A673 (cell line): ENCODE measurements around the gene CDK4. TPM values are rescaled to one million over a fixed set of nuclear protein-coding genes. Genes with fewer than 3 reads are reported as not detected.

Source experiments
- BruUV-seq: library from RNA; stranded (reverse); fragments of 400-500 nt; replicated peaks from 2 replicates; lab custom pipeline; 2021; lab: Mats Ljungman, UMichigan
- CTCF ChIA-PET: fragments of 300-600 bp; sonication (Branson Sonifier 250); formaldehyde crosslinking; loops from one replicate; lab custom pipeline; 2022; ENCODE audit warnings: antibody characterized with exemption; lab: Charles Lee
- POLR2A ChIA-PET: fragments of 300-600 bp; sonication (Branson Sonifier 250); formaldehyde crosslinking; loops from one replicate; lab custom pipeline; 2022; ENCODE audit warnings: antibody characterized with exemption; ENCODE audit not compliant: low non-redundant PET; lab: Charles Lee
- DNase-seq: peaks from one replicate; pipeline ENCODE4 v3.0.0-alpha.2; 2015; ENCODE audit warnings: low spot score
- H3K27ac ChIP-seq: fragments of 200-600 bp; sonication (generic); 2 replicates; pipeline ENCODE4 v1.5.1; 2016; ENCODE audit warnings: mixed run types, low read depth, mild to moderate bottlenecking, mixed read lengths, antibody characterized with exemption, low read length; ENCODE audit not compliant: poor library complexity, severe bottlenecking
- H3K27me3 ChIP-seq: fragments of 200-600 bp; sonication (generic); replicated peaks from 2 replicates; pipeline ENCODE4 v1.6.1; 2017; ENCODE audit warnings: mixed run types, low read depth, mild to moderate bottlenecking, mixed read lengths, antibody characterized with exemption, low read length; ENCODE audit not compliant: insufficient read depth, poor library complexity
- H3K36me3 ChIP-seq: fragments of 200-600 bp; sonication (generic); 2 replicates; pipeline ENCODE4 v1.6.1; 2016; ENCODE audit warnings: mixed run types, mild to moderate bottlenecking, mixed read lengths, antibody characterized with exemption, low read length; ENCODE audit not compliant: insufficient read depth, poor library complexity, severe bottlenecking
- H3K4me1 ChIP-seq: fragments of 200-600 bp; sonication (generic); 2 replicates; pipeline ENCODE4 v1.6.1; 2017; ENCODE audit warnings: mixed run types, mild to moderate bottlenecking, mixed read lengths, antibody characterized with exemption, low read length; ENCODE audit not compliant: insufficient read depth, poor library complexity, severe bottlenecking
- H3K4me3 ChIP-seq: fragments of 200-600 bp; sonication (generic); 2 replicates; pipeline ENCODE4 v1.5.1; 2016; ENCODE audit warnings: low read depth, mixed run types, mild to moderate bottlenecking, mixed read lengths, low read length; ENCODE audit not compliant: poor library complexity, severe bottlenecking
- H3K9me3 ChIP-seq: fragments of 200-600 bp; sonication (generic); 2 replicates; pipeline ENCODE4 v1.6.1; 2016; ENCODE audit warnings: mixed run types, low read depth, mild to moderate bottlenecking, mixed read lengths, antibody characterized with exemption, low read length; ENCODE audit not compliant: poor library complexity, severe bottlenecking
- CTCF ChIP-seq: fragments of 300-800, 200-600 bp; sonication (generic); conservative IDR thresholded peaks from 2 replicates; pipeline ENCODE4 v1.5.1; 2017; ENCODE audit warnings: low read depth, mild to moderate bottlenecking, antibody characterized with exemption, low read length, moderate library complexity, mixed read lengths
- EZH2 ChIP-seq: fragments of 200-600 bp; sonication (generic); IDR thresholded peaks from 2 replicates; pipeline ENCODE4 v1.6.1; 2017; ENCODE audit warnings: borderline replicate concordance, low read depth, mild to moderate bottlenecking, mixed read lengths, antibody characterized with exemption, low read length; ENCODE audit not compliant: poor library complexity, severe bottlenecking
- intact Hi-C: fragments of 100-400 bp; cut with micrococcal nuclease; formaldehyde crosslinking; loops from one replicate; pipeline ENCODE4 v1.10.0; 2022; ENCODE audit not compliant: unreplicated experiment
- total RNA-seq: library from RNA; stranded (reverse); gene quantifications from 2 replicates; pipeline ENCODE4 v1.2.3, GENCODE V29; 2021

Gene CDK4
- total RNA-seq, 1 experiment from 2014 or later, result 247 TPM

DNA sequence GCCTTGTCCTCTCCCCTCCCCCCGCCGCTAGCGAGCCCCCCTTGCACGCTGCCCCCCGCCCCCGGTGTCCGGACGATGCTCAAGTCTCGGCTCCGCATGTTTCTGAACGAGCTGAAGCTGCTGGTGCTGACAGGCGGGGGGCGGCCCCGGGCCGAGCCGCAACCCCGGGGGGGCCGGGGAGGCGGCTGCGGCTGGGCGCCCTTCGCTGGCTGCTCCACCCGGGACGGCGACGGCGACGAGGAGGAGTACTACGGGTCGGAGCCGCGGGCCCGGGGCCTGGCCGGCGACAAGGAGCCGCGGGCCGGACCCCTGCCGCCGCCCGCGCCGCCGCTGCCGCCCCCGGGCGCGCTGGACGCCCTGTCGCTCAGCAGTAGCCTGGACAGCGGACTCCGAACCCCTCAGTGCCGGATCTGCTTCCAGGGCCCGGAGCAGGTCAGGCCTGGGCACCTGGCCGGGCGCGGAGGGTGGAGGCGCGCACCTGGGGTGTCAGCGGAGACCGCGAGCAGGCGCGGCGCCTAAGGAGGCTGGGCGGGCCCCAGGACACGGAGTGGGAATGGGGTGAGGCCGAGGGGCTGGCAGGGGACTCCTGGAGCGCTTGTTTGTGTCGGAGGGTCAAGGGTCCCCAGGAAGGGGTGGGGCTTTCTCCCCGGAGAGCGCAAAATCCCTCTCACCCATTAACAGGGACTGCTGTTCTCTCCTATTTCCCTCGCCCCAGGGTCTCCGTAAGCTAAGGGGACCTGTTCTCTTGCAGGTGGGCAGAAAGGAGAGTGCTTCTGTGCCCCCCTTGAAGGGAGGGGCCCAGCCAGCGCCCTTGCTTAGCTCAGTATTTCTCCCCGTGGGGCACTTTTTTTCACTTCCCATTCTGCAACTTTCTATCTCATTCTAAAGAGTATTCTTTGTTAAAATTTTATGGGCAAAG is 3.6 kb upstream of the CDK4 start:
- no peaks in the 10 kb centered on the region for H3K9me3 ChIP-seq
- intact Hi-C loops, result no loop called here
- H3K4me3 ChIP-seq, result peak overlapping the region; percentile 60
- H3K36me3 ChIP-seq, result peaks cover 10% of the 10 kb centered on the region
- TF ChIP-seq EZH2 (no peak), CTCF (no peak)
- H3K4me1 ChIP-seq, result peaks cover 31% of the 10 kb centered on the region
- no peaks in the 10 kb centered on the region for H3K27me3 ChIP-seq
- ChIA-PET POLR2A (interaction anchor here (0.6 kb wide), 1 partner anchor 52 kb away, joined by 4 read pairs; no protein-coding TSS in a partner anchor), CTCF (interaction anchor here (1.1 to 1.9 kb wide), 2 partner anchors 10 to 12 kb away, joined by 3 to 10 read pairs; partner anchors contain the start of gene CYP27B1)
- no TSS peak for BruUV-seq
- no peak overlapping the region for H3K27ac ChIP-seq
- no peak for DNase-seq

- intact Hi-C loops, result no loop called here
- peaks cover 16% of the 10 kb centered on the region for H3K36me3 ChIP-seq
- peaks cover 33% of the 10 kb centered on the region for H3K4me1 ChIP-seq
- no peaks in the 10 kb centered on the region for H3K9me3 ChIP-seq
- ChIA-PET POLR2A (no interaction called here), CTCF (no interaction called here)
- DNase-seq, result no peak
- no TSS peak for BruUV-seq
- no peak for TF ChIP-seq EZH2
- no peak for TF ChIP-seq CTCF
- H3K4me3 ChIP-seq, result peak overlapping the region; percentile 60
- no peak overlapping the region for H3K27ac ChIP-seq
- no peaks in the 10 kb centered on the region for H3K27me3 ChIP-seq
Measured at GRCh38 chr12:57755194-57755453, 3.0 kb upstream of the CDK4 start.

DNA sequence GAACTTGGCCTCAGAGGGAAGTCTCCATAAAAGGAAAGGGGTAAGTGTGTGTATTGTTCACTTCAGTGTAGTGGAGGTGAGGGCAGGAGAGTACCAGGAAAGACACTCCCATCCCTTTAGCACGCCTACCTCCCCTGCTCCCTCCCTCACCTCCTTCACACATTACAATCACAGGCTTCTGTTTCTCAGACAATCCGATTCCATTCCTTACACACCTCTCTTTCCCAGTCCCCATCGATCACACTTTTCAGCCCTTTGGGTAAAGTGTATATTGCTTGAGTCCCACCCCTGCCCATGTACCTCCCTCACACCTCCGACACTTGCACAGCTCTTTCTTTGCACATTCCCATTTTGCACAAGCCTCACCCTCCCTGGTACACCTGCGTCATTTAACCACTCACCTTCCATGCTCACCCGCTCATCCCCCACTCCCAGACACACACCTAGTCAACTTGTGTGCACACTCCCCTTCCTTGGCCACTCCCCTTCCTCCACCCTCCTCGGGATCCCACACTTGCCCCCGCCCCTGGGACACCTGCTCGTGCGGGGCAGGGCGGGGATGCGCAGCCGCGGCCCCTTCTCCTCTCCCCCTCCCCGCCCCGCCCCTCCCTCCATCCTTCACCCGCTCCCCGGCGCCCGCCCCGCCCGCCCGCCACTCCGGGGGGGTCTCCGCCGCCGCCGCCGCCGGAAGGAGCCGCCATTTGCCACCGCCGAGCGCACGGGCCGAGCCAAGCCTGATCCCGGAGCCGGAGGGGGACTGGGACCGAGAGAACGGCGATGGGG is 2.5 kb upstream of the CDK4 start, which contains the start of gene MARCHF9:
TSS of gene MARCHF9 (plus strand) at position 693 of the 783 bp plus-strand sequence. CDS start 426 bp downstream, outside the sequence.
- Histone ChIP-seq H3K36me3 (peaks cover 19% of the 10 kb centered on the region), H3K27ac (no peak within 1 kb of the TSS), H3K9me3 (no peaks in the 10 kb centered on the region), H3K4me3 (peak within 1 kb of the TSS; percentile 60), H3K4me1 (peaks cover 33% of the 10 kb centered on the region), H3K27me3 (no peaks in the 10 kb centered on the region)
- DNase-seq, result peak; percentile 75
- ChIA-PET POLR2A (no interaction called here), CTCF (no interaction called here)
- TF ChIP-seq CTCF (no peak), EZH2 (no peak)
- intact Hi-C loops, result no loop called here
- no TSS peak for BruUV-seq
